Measurements from ENCODE around the gene PLA2G4E. TPM values are rescaled to one million over a fixed set of nuclear protein-coding genes. Genes with fewer than 3 reads are reported as not detected.

PLA2G4E gene
- total RNA-seq, 1 donor from 2014 or later = not detected

- no peak for DNase-seq (ENCODE audit: low read depth)
- TF ChIP-seq CTCF (conservative IDR thresholded peaks at IDR 0.05; ENCODE audit: low read depth, low read length) = no peak
- no peak overlapping the region for H3K4me3 ChIP-seq (ENCODE audit: low read depth, low read length)
Observed at GRCh38 chr15:42050484-42051255, 29.8 kb upstream of the PLA2G4E start.

- H3K4me3 ChIP-seq (ENCODE audit: low read depth, low read length) = no peak overlapping the region
- DNase-seq (ENCODE audit: low read depth) = no peak
- TF ChIP-seq CTCF (conservative IDR thresholded peaks at IDR 0.05; ENCODE audit: low read depth, low read length) = no peak
Observed at GRCh38 chr15:42048821-42049200, 28.0 kb upstream of the PLA2G4E start.

GRCh38 chr15:42048080-42048820, 27.4 kb upstream of the PLA2G4E start:
- no peak for DNase-seq (ENCODE audit: low read depth)
- TF ChIP-seq CTCF (conservative IDR thresholded peaks at IDR 0.05; ENCODE audit: low read depth, low read length) = no peak
- no peak overlapping the region for H3K4me3 ChIP-seq (ENCODE audit: low read depth, low read length)

GRCh38 chr15:42046597-42046996, 25.8 kb upstream of the PLA2G4E start:
- TF ChIP-seq CTCF (conservative IDR thresholded peaks at IDR 0.05; ENCODE audit: low read depth, low read length) = no peak
- H3K4me3 ChIP-seq (ENCODE audit: low read depth, low read length) = no peak overlapping the region
- no peak for DNase-seq (ENCODE audit: low read depth)

GRCh38 chr15:42045211-42045615, 24.4 kb upstream of the PLA2G4E start:
- no peak for DNase-seq (ENCODE audit: low read depth)
- no peak for TF ChIP-seq CTCF (conservative IDR thresholded peaks at IDR 0.05; ENCODE audit: low read depth, low read length)
- no peak overlapping the region for H3K4me3 ChIP-seq (ENCODE audit: low read depth, low read length)

- no peak for DNase-seq (ENCODE audit: low read depth)
- H3K4me3 ChIP-seq (ENCODE audit: low read depth, low read length) = no peak overlapping the region
- no peak for TF ChIP-seq CTCF (conservative IDR thresholded peaks at IDR 0.05; ENCODE audit: low read depth, low read length)
Observed at GRCh38 chr15:42042602-42043400, 22.0 kb upstream of the PLA2G4E start.

All from epithelial cell of proximal tubule (primary cell).